Adrenal gland (tissue), 12 donors: ENCODE data around the gene AHNAK2. TPM values are rescaled to one million over a fixed set of nuclear protein-coding genes. Genes with fewer than 3 reads are reported as not detected.
A peak's percentile ranks its signal among the peaks of the same experiment; 100 is the strongest.
"Not testable (repeated sequence)": the region's sequence is repeated elsewhere in the genome, so short reads cannot be mapped to it uniquely, and the experiment has no call there.

Source experiments
- DNase-seq, 7 donors: peaks; one replicate each; pipeline ENCODE4 v3.0.0-alpha.2; 2019 to 2020
- H3K27ac ChIP-seq, 5 donors: fragments of 200-600 bp; sonication (generic) in 4 of 5; 1 replicate in 3 of 5; 2 replicates in 2 of 5; pipeline versions ENCODE4 v1.5.1 to v1.8.0; 2016 to 2020; ENCODE audit warnings: mild to moderate bottlenecking in 1 of 5
- H3K27me3 ChIP-seq: fragments of 200-600 bp; 2 replicates; pipeline ENCODE4 v1.8.0; 2021
- H3K36me3 ChIP-seq, 2 donors: fragments of 200-600 bp; replicated peaks in 1 of 2; 1 replicate in 1 of 2; 2 replicates in 1 of 2; pipeline versions ENCODE4 v1.5.1 to v1.8.0; 2018 to 2022
- H3K4me1 ChIP-seq, 2 donors: fragments of 200-600 bp; replicated peaks in 1 of 2; 1 replicate in 1 of 2; 2 replicates in 1 of 2; pipeline versions ENCODE4 v1.5.1 to v1.8.0; 2018 to 2021
- H3K4me3 ChIP-seq, 4 donors: fragments of 200-600 bp; sonication (generic) in 3 of 4; one replicate each; pipeline ENCODE4 v1.5.1; 2016 to 2018
- H3K9me3 ChIP-seq, 3 donors: fragments of 200-600 bp; sonication (generic) in 1 of 3; replicated peaks in 1 of 3; 1 replicate in 2 of 3; 2 replicates in 1 of 3; pipeline versions ENCODE4 v1.5.1 to v1.8.0; 2016 to 2021
- POLR2A ChIP-seq, 2 donors: fragments of 450-650 bp; IDR thresholded peaks; one replicate each; pipeline ENCODE4 v1.6.1; 2017; ENCODE audit warnings: antibody characterized with exemption in 2 of 2, mild to moderate bottlenecking in 2 of 2, moderate library complexity in 1 of 2
- WGBS, 4 donors: extraction: QIAGEN DNeasy Blood & Tissue Kit in 2 of 4; methylation state at CpG; one replicate each; pipeline versions ENCODE4 v1.1.5 to v1.1.7; 2013 to 2017; 5-methylcytosine and 5-hydroxymethylcytosine counted together
- intact Hi-C, 2 donors: fragments of 100-400 bp; cut with DNase I; formaldehyde crosslinking; loops; one replicate each; pipeline versions ENCODE4 v1.14.1 to v1.15.0; 2022 to 2023
- polyA plus RNA-seq, 3 donors: library from polyadenylated mRNA; stranded (reverse); fragments of 200-250 nt in 2 of 3; fragments of 350-450 nt in 1 of 3; fragmentation: Illumina TruSeq in 1 of 3; extraction: RNeasy Lipid Tissue Mini Kit (QIAGEN cat#74804) in 1 of 3; gene quantifications; one replicate each; pipeline ENCODE4 v1.2.3, GENCODE V29; 2013 to 2014
- total RNA-seq, 9 donors: library from RNA; depleted of rRNA in 4 of 9; stranded (reverse); fragments of >200 nt in 4 of 9; fragments of 120-200 nt in 1 of 9; fragmentation: NEBNext Ultra II Directional in 1 of 9; extraction: Animal tissue kit (Norgen Biotek cat#: 25700) in 1 of 9; gene quantifications; one replicate each; pipeline versions ENCODE4 v1.1.0 to v1.2.4, GENCODE V29; 2013 to 2023
- TF ChIP-seq, protein P1 (sequence below), 6 experiments: fragments of 450-650 bp in 4 of 6; fragments of 200-600 bp in 2 of 6; sonication (generic) in 1 of 6; IDR thresholded peaks; 1 replicate in 5 of 6; 2 replicates in 1 of 6; pipeline versions ENCODE4 v1.5.1 to v1.8.0; 2016 to 2021; ENCODE audit warnings: antibody characterized with exemption in 6 of 6, mild to moderate bottlenecking in 2 of 6, moderate library complexity in 1 of 6
- donor health status: healthy with polysubstance abuse.
- donor health status: Bipolar disorder and iron deficiency.
- donor health status: DM: yes; HTN: yes; CAD: no.
- donor health status: DM: no; HTN: no; CAD: no.
- donor health status: DM: no; HTN: no; CAD: no.
- donor health status: DM: yes; HTN: yes; CAD: no.

The AHNAK2 gene
- total and polyA plus RNA-seq, 12 donors: 0.67 to 16.0 (median 4.1) TPM

DNA sequence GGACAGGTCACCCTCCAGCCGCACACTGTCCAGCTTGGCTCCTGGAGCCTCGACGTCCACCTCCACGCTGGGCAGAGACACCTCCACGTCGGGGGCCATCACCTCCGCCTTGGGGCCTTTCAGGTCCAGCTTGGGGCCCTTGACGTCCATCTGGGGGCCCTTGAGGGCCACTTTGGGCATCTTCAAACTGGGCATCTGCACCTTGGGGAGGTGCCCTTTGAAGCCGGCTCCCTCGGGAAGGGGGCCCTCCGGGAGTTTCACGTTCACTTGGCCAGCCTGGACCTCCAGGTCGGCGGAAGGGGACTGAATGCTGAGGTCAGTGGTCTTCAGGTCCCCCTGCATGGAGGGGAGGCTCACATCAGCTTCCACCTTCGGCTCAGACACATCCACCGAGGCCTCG is 28.2 kb downstream of the AHNAK2 start:
- DNase-seq: peak in 1 of 7 donors; percentile 3
- Histone ChIP-seq H3K27me3 (no peaks in the 10 kb centered on the region), H3K9me3 (no peaks in the 10 kb centered on the region), H3K36me3 (no peaks in the 10 kb centered on the region), H3K27ac (no peak overlapping the region), H3K4me1 (no peaks in the 10 kb centered on the region), H3K4me3 (no peak overlapping the region)
- 78 to 100% (median 86%) methylated on average over 1 to 17 of the region's 17 CpGs for WGBS, 4 donors
- TF ChIP-seq, protein P1, sequence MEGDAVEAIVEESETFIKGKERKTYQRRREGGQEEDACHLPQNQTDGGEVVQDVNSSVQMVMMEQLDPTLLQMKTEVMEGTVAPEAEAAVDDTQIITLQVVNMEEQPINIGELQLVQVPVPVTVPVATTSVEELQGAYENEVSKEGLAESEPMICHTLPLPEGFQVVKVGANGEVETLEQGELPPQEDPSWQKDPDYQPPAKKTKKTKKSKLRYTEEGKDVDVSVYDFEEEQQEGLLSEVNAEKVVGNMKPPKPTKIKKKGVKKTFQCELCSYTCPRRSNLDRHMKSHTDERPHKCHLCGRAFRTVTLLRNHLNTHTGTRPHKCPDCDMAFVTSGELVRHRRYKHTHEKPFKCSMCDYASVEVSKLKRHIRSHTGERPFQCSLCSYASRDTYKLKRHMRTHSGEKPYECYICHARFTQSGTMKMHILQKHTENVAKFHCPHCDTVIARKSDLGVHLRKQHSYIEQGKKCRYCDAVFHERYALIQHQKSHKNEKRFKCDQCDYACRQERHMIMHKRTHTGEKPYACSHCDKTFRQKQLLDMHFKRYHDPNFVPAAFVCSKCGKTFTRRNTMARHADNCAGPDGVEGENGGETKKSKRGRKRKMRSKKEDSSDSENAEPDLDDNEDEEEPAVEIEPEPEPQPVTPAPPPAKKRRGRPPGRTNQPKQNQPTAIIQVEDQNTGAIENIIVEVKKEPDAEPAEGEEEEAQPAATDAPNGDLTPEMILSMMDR (IDR thresholded peaks at IDR 0.05): no peak
- no peak for TF ChIP-seq POLR2A (IDR thresholded peaks at IDR 0.05)
- intact Hi-C loops: no loop called here

DNA sequence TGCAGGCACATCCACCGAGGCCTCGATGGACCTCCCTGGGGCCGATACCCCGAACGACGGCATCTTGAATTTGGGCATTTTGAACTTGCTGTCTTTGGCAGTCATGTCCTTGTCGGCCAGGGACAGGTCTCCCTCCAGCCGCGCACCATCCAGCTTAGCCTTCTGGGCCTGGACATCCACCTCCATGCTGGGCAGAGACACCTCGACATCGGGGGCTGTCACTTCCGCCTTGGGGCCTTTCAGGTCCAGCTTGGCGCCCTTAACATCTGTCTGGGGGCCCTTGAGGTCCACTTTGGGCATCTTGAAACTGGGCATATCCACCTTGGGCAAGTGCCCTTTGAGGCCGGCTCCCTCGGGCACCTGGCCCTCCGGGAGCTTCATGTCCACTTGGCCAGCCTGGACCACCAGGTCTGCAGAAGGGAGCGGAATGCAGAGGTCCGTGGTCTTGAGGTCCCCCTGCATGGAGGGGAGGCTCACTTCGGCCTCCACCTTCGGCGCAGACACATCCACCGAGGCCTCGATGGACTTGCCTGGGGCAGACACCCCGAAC is 28.7 kb downstream of the AHNAK2 start:
- H3K27me3 ChIP-seq, H3K27ac ChIP-seq, H3K9me3 ChIP-seq, intact Hi-C loops, H3K36me3 ChIP-seq, H3K4me1 ChIP-seq, H3K4me3 ChIP-seq: not testable (repeated sequence)
- DNase-seq: peak in 1 of 7 donors; percentile 10
- 89 to 92% (median 91%) methylated on average over 7 to 22 of the region's 24 CpGs for WGBS, 4 donors

DNA sequence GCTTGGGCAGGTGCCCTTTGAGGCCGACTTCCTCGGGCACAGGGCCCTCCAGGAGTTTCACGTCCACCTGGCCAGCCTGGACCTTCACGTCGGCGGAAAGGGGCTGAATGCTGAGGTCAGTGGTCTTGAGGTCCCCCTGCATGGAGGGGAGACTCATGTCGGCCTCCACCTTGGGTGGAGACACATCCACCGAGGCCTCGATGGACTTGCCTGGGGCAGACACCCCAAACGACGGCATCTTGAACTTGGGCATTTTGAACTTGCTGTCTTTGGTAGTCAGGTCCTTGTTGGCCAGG is 29.5 kb downstream of the AHNAK2 start:
- no peaks in the 10 kb centered on the region for H3K9me3 ChIP-seq
- intact Hi-C loops: no loop called here
- peak in 1 of 7 donors; percentile 5 for DNase-seq

DNA sequence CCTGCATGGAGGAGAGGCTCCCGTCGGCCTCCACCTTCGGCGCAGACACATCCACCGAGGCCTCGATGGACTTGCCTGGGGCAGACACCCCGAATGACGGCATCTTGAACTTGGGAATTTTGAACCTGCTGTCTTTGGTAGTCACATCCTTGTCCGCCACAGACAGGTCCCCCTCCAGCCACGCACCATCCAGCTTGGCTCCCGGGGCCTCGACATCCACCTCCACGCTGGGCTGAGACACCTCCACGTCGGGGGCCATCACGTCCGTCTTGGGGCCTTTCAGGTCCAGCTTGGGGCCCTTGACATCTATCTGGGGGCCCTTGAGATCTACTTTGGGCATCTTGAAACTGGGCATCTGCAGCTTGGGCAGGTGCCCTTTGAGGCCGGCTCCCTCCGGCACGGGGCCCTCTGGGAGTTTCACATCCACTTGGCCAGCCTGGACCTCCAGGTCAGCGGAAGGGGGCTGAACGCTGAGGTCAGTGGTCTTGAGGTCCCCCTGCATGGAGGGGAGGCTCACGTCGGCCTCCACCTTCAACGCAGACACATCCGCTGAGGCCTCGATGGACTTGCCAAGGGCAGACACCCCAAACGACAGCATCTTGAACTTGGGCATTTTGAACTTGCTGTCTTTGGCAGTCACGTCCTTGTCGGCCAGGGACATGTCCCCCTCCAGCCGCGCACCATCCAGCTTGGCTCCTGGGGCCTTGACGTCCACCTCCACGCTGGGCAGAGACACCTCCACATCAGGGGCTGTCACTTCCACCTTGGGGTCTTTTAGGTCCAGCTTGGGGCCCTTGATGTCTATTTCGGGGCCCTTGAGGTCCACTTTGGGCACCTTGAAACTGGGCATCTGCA is 30.1 kb downstream of the AHNAK2 start:
- H3K4me1 ChIP-seq, H3K27ac ChIP-seq, H3K9me3 ChIP-seq, H3K27me3 ChIP-seq, H3K36me3 ChIP-seq, DNase-seq, intact Hi-C loops, H3K4me3 ChIP-seq: not testable (repeated sequence)
- 84 to 95% (median 89%) methylated on average over 27 to 35 of the region's 35 CpGs for WGBS, 4 donors

More for the DNA sequence above, 29.5 kb downstream of the AHNAK2 start:
- H3K36me3 ChIP-seq: no peaks in the 10 kb centered on the region
- no peaks in the 10 kb centered on the region for H3K27me3 ChIP-seq
- WGBS, 4 donors: 89 to 98% (median 90%) methylated on average over 6 to 11 of the region's 11 CpGs; no CpG with 5 or more reads in 1 of the 4 donors
- no peak overlapping the region for H3K4me3 ChIP-seq
- no peak overlapping the region for H3K27ac ChIP-seq
- TF ChIP-seq POLR2A (IDR thresholded peaks at IDR 0.05): no peak
- TF ChIP-seq, protein P1 (IDR thresholded peaks at IDR 0.05): no peak
- no peaks in the 10 kb centered on the region for H3K4me1 ChIP-seq

DNA sequence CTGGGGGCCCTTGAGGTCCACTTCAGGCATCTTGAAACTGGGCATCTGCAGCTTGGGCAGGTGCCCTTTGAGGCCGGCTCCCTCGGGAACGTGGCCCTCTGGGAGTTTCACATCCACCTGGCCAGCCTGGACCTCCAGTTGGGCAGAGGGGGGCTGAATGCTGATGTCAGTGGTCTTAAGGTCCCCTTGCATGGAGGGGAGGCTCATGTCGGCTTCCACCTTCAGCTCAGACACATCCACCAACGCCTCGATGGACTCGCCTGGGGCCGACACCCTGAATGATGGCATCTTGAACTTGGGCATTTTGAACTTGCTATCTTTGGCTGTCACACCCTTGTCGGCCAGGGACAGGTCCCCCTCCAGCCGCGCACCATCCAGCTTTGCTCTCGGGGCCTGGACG is 31.0 kb downstream of the AHNAK2 start:
- intact Hi-C loops, H3K4me3 ChIP-seq, H3K36me3 ChIP-seq, H3K4me1 ChIP-seq, DNase-seq, H3K9me3 ChIP-seq, H3K27me3 ChIP-seq, H3K27ac ChIP-seq: not testable (repeated sequence)
- WGBS, 4 donors: 87 to 94% (median 90%) methylated on average over 10 to 13 of the region's 13 CpGs

DNA sequence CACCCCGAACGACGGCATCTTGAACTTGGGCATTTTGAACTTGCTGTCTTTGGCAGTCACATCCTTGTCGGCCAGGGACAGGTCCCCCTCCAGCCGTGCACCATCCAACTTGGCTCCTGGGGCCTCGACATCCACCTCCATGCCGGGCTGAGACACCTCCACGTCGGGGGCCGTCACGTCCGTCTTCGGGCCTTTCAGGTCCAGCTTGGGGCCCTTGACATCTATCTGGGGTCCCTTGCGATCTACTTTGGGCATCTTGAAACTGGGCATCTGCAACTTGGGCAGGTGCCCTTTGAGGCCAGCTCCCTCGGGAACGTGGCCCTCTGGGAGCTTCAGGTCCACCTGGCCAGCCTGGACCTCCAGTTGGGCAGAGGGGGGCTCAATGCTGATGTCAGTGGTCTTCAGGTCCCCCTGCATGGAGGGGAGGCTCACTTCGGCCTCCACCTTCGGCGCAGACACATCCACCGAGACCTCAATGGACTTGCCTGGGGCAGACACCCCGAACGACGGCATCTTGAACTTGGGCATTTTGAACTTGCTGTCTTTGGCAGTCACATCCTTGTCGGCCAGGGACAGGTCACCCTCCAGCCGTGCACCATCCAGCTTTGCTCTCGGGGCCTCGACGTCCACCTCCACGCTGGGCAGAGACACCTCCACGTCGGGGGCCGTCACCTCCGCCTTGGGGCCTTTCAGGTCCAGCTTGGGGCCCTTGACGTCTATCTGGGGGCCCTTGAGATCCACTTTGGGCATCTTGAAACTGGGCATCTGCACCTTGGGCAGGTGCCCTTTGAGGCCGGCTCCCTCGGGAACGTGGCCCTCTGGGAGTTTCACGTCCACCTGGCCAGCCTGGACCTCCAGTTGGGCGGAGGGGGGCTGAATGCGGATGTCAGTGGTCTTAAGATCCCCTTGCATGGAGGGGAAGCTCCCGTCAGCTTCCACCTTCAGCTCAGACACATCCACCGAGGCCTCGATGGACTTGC is 31.9 kb downstream of the AHNAK2 start:
- H3K27me3 ChIP-seq, H3K27ac ChIP-seq, H3K4me3 ChIP-seq, H3K9me3 ChIP-seq, intact Hi-C loops, H3K4me1 ChIP-seq, H3K36me3 ChIP-seq: not testable (repeated sequence)
- 85 to 93% (median 88%) methylated on average over 19 to 42 of the region's 43 CpGs for WGBS, 4 donors
- DNase-seq: peak in 1 of 7 donors; percentile 10

DNA sequence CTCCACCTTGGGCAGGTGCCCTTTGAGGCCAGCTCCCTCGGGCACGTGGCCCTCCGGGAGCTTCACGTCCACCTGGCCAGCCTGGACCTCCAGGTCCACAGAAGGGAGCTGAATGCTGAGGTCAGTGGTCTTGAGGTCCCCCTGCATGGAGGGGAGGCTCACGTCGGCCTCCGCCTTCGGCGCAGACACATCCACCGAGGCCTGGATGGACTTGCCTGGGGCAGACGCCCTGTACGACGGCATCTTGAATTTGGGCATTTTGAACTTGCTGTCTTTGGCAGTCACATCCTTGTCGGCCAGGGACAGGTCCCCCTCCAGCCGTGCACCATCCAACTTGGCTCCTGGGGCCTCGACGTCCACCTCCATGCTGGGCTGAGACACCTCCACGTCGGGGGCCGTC is 32.9 kb downstream of the AHNAK2 start:
- H3K27me3 ChIP-seq, H3K27ac ChIP-seq, H3K4me3 ChIP-seq, intact Hi-C loops, H3K4me1 ChIP-seq, H3K36me3 ChIP-seq, H3K9me3 ChIP-seq: not testable (repeated sequence)
- WGBS, 4 donors: 77 to 93% (median 86%) methylated on average over 14 to 19 of the region's 20 CpGs
- peak in 1 of 7 donors; percentile 7 for DNase-seq

DNA sequence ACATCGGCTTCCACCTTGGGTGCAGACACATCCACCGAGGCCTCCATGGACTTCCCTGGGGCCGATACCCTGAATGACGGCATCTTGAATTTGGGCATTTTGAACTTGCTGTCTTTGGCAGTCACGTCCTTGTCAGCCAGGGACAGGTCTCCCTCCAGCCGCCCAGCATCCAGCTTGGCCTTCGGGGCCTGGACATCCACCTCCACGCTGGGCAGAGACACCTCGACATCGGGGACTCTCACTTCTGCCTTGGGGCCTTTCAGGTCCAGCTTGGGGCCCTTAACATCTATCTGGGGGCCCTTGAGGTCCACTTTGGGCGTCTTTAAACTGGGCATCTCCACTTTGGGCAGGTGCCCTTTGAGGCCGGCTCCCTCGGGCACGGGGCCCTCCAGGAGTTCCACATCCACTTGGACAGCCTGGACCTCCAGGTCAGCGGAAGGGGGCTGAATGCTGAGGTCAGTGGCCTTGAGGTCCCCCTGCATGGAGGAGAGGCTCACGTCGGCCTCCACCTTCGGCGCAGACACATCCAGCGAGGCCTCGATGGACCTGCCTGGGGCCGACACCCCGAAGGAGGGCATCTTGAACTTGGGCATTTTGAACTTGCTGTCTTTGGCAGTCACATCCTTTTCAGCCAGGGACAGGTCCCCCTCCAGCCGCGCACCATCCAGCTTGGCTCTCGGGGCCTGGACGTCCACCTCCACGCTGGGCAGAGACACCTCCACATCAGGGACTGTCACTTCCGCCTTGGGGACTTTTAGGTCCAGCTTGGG is 33.6 kb downstream of the AHNAK2 start:
- intact Hi-C loops, H3K4me3 ChIP-seq, H3K4me1 ChIP-seq, H3K36me3 ChIP-seq, H3K9me3 ChIP-seq, H3K27me3 ChIP-seq, H3K27ac ChIP-seq, DNase-seq: not testable (repeated sequence)
- whole genome bisulfite sequencing, 4 donors: 89 to 95% (median 92%) methylated on average over 16 to 29 of the region's 29 CpGs
